ENCODE measurements around the gene ROS1.

DNA sequence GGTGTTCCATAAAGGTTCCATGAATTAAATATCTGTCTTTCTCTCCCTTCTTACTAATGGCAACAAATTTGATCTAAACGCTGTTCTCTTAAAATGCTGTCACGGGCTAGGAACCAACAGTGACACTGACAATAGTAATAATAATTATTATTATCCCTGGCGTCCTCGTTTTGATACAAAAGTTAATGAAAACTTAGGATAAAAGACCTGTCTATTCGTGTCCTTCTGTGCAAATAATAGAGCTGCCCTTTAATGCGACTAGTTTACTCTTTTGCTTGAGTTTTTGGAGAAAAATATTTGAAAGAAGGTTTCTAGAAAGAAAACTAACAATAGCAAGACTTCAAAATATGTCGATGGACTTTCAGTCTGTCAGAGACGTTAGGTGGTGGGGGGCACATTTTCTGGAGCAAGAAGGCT lies 156.1 kb downstream of the ROS1 start:
- TF ChIP-seq, protein P1, sequence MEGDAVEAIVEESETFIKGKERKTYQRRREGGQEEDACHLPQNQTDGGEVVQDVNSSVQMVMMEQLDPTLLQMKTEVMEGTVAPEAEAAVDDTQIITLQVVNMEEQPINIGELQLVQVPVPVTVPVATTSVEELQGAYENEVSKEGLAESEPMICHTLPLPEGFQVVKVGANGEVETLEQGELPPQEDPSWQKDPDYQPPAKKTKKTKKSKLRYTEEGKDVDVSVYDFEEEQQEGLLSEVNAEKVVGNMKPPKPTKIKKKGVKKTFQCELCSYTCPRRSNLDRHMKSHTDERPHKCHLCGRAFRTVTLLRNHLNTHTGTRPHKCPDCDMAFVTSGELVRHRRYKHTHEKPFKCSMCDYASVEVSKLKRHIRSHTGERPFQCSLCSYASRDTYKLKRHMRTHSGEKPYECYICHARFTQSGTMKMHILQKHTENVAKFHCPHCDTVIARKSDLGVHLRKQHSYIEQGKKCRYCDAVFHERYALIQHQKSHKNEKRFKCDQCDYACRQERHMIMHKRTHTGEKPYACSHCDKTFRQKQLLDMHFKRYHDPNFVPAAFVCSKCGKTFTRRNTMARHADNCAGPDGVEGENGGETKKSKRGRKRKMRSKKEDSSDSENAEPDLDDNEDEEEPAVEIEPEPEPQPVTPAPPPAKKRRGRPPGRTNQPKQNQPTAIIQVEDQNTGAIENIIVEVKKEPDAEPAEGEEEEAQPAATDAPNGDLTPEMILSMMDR (IDR thresholded peaks at IDR 0.05), result no peak
- TF ChIP-seq EP300 (IDR thresholded peaks at IDR 0.05), result no peak
- no peak for TF ChIP-seq POLR2A (IDR thresholded peaks at IDR 0.05; ENCODE audit: low read depth)
- TF ChIP-seq POLR2AphosphoS5 (IDR thresholded peaks at IDR 0.05), result no peak
